Loucy (cell line): ENCODE measurements around the gene HPCA.

ENCODE experiments used
- H2AFZ ChIP-seq: fragments of 200-600 bp; sonication (generic); 2 replicates; pipeline ENCODE4 v1.6.0; 2016; ENCODE audit warnings: antibody characterized with exemption, mild to moderate bottlenecking, low read length, moderate library complexity
- H3F3A ChIP-seq: fragments of 200-600 bp; 2 replicates; pipeline ENCODE4 v1.6.0; 2016; ENCODE audit warnings: antibody characterized with exemption, low read depth, mild to moderate bottlenecking
- H3K27me3 ChIP-seq: fragments of 200-600 bp; sonication (generic); 2 replicates; pipeline ENCODE4 v1.6.1; 2014; ENCODE audit warnings: low read length, mild to moderate bottlenecking; ENCODE audit not compliant: insufficient read depth, poor library complexity, severe bottlenecking
- H3K36me3 ChIP-seq: fragments of 200-600 bp; sonication (generic); 2 replicates; pipeline ENCODE4 v1.6.1; 2016; ENCODE audit warnings: low read length; ENCODE audit not compliant: insufficient read depth
- H3K4me1 ChIP-seq: fragments of 200-600 bp; sonication (generic); 2 replicates; pipeline ENCODE4 v1.5.1; 2014; ENCODE audit warnings: low read length, mild to moderate bottlenecking; ENCODE audit not compliant: insufficient read depth, poor library complexity, severe bottlenecking
- H3K4me2 ChIP-seq: fragments of 200-600 bp; sonication (generic); 2 replicates; pipeline ENCODE4 v1.6.0; 2014; ENCODE audit warnings: antibody characterized with exemption, low read length, low read depth, mild to moderate bottlenecking; ENCODE audit not compliant: poor library complexity, severe bottlenecking
- H3K4me3 ChIP-seq: fragments of 200-600 bp; sonication (generic); 2 replicates; pipeline ENCODE4 v1.5.1; 2014; ENCODE audit warnings: low read length, mild to moderate bottlenecking, mixed read lengths; ENCODE audit not compliant: poor library complexity, severe bottlenecking
- H3K79me2 ChIP-seq: fragments of 200-600 bp; sonication (generic); 2 replicates; pipeline ENCODE4 v1.6.1; 2014; ENCODE audit warnings: low read length; ENCODE audit not compliant: insufficient read depth
- H3K9ac ChIP-seq: fragments of 200-600 bp; sonication (generic); 2 replicates; pipeline ENCODE4 v1.6.0; 2014; ENCODE audit warnings: mild to moderate bottlenecking, low read depth, low read length, moderate library complexity; ENCODE audit not compliant: poor library complexity, severe bottlenecking
- H3K9me2 ChIP-seq: fragments of 200-600 bp; sonication (generic); replicated peaks from 2 replicates; pipeline ENCODE4 v1.6.1; 2016; ENCODE audit warnings: low read depth, low read length, mixed read lengths
- H3K9me3 ChIP-seq: fragments of 200-600 bp; sonication (generic); 2 replicates; pipeline ENCODE4 v1.6.1; 2014; ENCODE audit warnings: mild to moderate bottlenecking, antibody characterized with exemption, low read length, low read depth; ENCODE audit not compliant: insufficient read depth
- H4K20me1 ChIP-seq: fragments of 200-600 bp; sonication (generic); 2 replicates; pipeline ENCODE4 v1.6.0; 2014; ENCODE audit warnings: antibody characterized with exemption, low read length, mild to moderate bottlenecking; ENCODE audit not compliant: insufficient read depth, poor library complexity, severe bottlenecking
- EZH2phosphoT487 ChIP-seq: fragments of 200-600 bp; IDR thresholded peaks from 2 replicates; pipeline ENCODE4 v1.6.1; 2018; ENCODE audit warnings: antibody characterized with exemption, mild to moderate bottlenecking, moderate library complexity, borderline replicate concordance
- TF ChIP-seq, protein P1 (sequence below): fragments of 200-600 bp; sonication (generic); conservative IDR thresholded peaks from 2 replicates; pipeline ENCODE4 v1.5.1; 2014; ENCODE audit warnings: mild to moderate bottlenecking, antibody characterized with exemption, low read length

The HPCA gene

DNA sequence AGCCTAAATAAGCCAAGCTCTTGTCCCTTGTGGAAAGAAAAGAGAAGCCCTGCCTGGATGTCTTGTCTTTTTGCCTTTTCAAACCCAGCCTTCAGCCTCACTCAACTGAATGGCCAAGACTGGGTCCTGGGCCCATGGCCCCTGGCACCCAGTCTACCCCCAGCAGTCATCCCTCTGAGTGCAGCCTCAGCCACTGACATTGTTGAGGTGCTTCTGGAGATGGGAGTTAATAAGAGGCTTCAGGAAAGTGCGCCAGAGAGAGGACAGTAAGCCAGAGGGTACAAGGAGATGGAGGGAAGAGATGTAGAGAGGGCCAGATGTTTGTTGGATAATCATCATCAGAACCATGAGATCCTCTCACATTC, 22.4 kb upstream of the HPCA start:
- no peak overlapping the region for H3K4me3 ChIP-seq
- H3K4me1 ChIP-seq = no peaks in the 10 kb centered on the region
- no peaks in the 10 kb centered on the region for H3K27me3 ChIP-seq
- H3K9ac ChIP-seq = no peak overlapping the region
- H3F3A ChIP-seq = no peaks in the 10 kb centered on the region
- H3K9me3 ChIP-seq = no peaks in the 10 kb centered on the region
- peaks cover 29% of the 10 kb centered on the region; the same call in 1 of the 2 replicates for H3K36me3 ChIP-seq
- no peak overlapping the region for H2AFZ ChIP-seq
- H3K9me2 ChIP-seq = no peaks in the 10 kb centered on the region
- no peaks in the 10 kb centered on the region for H4K20me1 ChIP-seq
- TF ChIP-seq, protein P1, sequence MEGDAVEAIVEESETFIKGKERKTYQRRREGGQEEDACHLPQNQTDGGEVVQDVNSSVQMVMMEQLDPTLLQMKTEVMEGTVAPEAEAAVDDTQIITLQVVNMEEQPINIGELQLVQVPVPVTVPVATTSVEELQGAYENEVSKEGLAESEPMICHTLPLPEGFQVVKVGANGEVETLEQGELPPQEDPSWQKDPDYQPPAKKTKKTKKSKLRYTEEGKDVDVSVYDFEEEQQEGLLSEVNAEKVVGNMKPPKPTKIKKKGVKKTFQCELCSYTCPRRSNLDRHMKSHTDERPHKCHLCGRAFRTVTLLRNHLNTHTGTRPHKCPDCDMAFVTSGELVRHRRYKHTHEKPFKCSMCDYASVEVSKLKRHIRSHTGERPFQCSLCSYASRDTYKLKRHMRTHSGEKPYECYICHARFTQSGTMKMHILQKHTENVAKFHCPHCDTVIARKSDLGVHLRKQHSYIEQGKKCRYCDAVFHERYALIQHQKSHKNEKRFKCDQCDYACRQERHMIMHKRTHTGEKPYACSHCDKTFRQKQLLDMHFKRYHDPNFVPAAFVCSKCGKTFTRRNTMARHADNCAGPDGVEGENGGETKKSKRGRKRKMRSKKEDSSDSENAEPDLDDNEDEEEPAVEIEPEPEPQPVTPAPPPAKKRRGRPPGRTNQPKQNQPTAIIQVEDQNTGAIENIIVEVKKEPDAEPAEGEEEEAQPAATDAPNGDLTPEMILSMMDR = no peak
- TF ChIP-seq EZH2phosphoT487 = no peak
- H3K79me2 ChIP-seq = no peaks in the 10 kb centered on the region
- H3K4me2 ChIP-seq = no peak overlapping the region

DNA sequence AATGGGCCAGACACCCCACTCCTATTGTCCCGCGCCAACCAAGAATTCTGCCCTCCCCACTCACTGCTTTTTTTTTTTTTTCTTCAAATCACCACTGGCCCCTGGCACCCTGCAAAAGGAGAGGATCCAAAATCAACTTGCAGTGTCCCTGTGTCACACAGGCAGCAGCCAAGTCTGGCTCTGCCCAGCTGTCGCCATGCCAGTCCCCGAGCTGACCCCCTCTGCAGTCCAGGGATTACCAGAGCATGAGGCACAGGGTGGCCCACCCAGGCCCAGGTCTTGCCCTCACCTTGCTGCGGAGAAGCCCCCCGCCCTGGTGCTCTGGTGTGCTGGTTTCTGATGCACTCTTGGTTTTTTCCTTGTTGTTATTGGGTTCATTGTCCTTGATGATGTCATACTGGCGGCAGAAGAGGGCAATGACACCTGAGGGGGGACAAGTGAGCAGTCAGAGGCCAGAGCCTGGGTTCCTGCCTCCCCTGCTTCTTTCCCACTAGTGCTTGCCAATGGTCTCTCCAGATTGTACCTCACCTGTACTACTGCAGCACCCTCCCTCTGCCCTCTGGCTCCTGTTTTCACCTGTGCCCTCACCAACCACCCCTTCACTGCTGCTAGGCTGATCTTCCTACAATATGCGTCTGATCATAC, 21.8 kb upstream of the HPCA start:
- H3K4me1 ChIP-seq = no peaks in the 10 kb centered on the region
- H3K27me3 ChIP-seq = no peaks in the 10 kb centered on the region
- H2AFZ ChIP-seq = no peak overlapping the region
- H3K4me3 ChIP-seq = no peak overlapping the region
- TF ChIP-seq, protein P1 = no peak
- TF ChIP-seq EZH2phosphoT487 = no peak
- no peak overlapping the region for H3K4me2 ChIP-seq
- no peaks in the 10 kb centered on the region for H4K20me1 ChIP-seq
- H3K79me2 ChIP-seq = no peaks in the 10 kb centered on the region
- no peaks in the 10 kb centered on the region for H3F3A ChIP-seq
- no peaks in the 10 kb centered on the region for H3K9me3 ChIP-seq
- peaks cover 24% of the 10 kb centered on the region; the same call in 1 of the 2 replicates for H3K36me3 ChIP-seq
- H3K9me2 ChIP-seq = no peaks in the 10 kb centered on the region
- no peak overlapping the region for H3K9ac ChIP-seq

DNA sequence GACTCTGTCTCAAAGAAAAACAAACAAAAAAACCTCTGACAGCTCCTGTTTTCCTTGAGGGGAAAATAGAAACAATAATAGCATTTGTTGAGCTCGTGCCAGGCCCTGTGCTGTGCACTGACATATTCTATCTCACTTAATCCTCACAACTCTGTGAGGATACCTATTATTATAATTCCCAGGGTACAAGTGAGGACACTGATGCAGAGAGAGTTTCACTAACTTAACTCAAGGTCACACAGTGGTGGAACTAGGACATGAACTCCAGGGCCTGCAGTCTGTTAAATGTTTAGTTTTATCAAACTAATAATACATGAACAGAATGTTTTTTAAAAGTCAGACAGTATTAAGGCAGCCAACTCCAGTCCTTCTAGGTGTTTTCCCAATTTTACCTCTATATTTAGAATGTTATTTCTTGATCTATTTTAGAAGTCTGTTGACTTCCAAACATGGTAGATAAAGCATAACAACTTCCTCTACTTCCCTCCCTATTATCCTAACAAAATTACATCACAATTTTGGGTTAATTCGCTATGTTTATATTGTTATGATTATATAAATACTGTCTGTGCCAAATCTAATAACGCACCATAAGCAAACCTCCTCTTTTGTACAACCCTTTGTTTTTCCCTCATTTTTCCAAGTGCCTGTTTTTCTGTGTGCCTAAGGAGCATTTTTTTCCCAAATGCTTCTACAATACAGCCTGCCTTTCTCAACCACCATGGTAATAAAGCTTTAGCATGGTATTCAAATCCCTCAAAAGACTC, 20.5 kb upstream of the HPCA start:
- no peak overlapping the region for H2AFZ ChIP-seq
- TF ChIP-seq, protein P1 = no peak
- no peak for TF ChIP-seq EZH2phosphoT487
- peaks cover 24% of the 10 kb centered on the region; the same call in 1 of the 2 replicates for H3K36me3 ChIP-seq
- H3K9me3 ChIP-seq = no peaks in the 10 kb centered on the region
- H3K4me1 ChIP-seq = no peaks in the 10 kb centered on the region
- H3K27me3 ChIP-seq = no peaks in the 10 kb centered on the region
- H3K79me2 ChIP-seq = no peaks in the 10 kb centered on the region
- H3K4me3 ChIP-seq = no peak overlapping the region
- no peak overlapping the region for H3K9ac ChIP-seq
- no peak overlapping the region for H3K4me2 ChIP-seq
- no peaks in the 10 kb centered on the region for H4K20me1 ChIP-seq
- no peaks in the 10 kb centered on the region for H3K9me2 ChIP-seq
- no peaks in the 10 kb centered on the region for H3F3A ChIP-seq
